Lower leg skin (tissue), 3 donors: ENCODE results near the gene CNTN4.

Experiments
- POLR2A ChIP-seq, 2 donors: fragments of 450-650 bp; IDR thresholded peaks; one replicate each; pipeline ENCODE4 v1.6.1; 2016 to 2017; ENCODE audit warnings: antibody characterized with exemption in 2 of 2, mild to moderate bottlenecking in 1 of 2, moderate library complexity in 1 of 2
- TF ChIP-seq, protein P1 (sequence below), 3 donors: fragments of 450-650 bp; IDR thresholded peaks; one replicate each; pipeline ENCODE4 v1.5.1; 2016; ENCODE audit warnings: antibody characterized with exemption in 3 of 3, mild to moderate bottlenecking in 3 of 3, moderate library complexity in 2 of 3

DNA sequence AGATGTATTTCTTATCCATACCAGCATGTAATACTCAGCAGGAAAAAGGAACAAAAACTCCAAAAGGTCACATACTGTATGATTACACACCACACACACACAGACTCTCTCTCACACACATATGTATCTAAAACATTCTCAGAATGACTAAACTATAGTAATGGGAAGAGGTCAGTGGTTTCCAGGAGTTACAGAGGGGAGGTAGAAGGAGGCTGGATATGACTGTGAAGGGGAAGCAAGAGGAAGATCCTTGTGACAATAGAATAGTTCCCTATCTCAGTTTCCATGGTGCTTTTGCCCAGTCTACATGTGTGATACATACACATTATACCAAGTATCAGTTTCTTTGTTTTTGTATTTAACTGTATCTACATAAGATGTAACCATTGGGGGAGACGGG is 821.4 kb downstream of the CNTN4 start:
- TF ChIP-seq, protein P1, sequence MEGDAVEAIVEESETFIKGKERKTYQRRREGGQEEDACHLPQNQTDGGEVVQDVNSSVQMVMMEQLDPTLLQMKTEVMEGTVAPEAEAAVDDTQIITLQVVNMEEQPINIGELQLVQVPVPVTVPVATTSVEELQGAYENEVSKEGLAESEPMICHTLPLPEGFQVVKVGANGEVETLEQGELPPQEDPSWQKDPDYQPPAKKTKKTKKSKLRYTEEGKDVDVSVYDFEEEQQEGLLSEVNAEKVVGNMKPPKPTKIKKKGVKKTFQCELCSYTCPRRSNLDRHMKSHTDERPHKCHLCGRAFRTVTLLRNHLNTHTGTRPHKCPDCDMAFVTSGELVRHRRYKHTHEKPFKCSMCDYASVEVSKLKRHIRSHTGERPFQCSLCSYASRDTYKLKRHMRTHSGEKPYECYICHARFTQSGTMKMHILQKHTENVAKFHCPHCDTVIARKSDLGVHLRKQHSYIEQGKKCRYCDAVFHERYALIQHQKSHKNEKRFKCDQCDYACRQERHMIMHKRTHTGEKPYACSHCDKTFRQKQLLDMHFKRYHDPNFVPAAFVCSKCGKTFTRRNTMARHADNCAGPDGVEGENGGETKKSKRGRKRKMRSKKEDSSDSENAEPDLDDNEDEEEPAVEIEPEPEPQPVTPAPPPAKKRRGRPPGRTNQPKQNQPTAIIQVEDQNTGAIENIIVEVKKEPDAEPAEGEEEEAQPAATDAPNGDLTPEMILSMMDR (IDR thresholded peaks at IDR 0.05), result no peak
- no peak for TF ChIP-seq POLR2A (IDR thresholded peaks at IDR 0.05)
